HFF-Myc (cell line): Measurements from ENCODE around the gene HAX1.

Experiments
- DNase-seq: peaks from one replicate; pipeline ENCODE4 v3.0.0-alpha.2; 2011; ENCODE audit warnings: low read depth; ENCODE audit errors: extremely low read depth
- H3K4me3 ChIP-seq: replicated peaks from 2 replicates; pipeline ENCODE4 v1.5.1; 2011; ENCODE audit warnings: low read depth, mild to moderate bottlenecking, control low read depth, low read length
- CTCF ChIP-seq: IDR thresholded peaks from 2 replicates; pipeline ENCODE4 v1.5.1; 2012; ENCODE audit warnings: mild to moderate bottlenecking, low read depth, low read length, control low read depth; ENCODE audit errors: missing control alignments

Gene HAX1

GRCh38 chr1:154260127-154260526, 12.3 kb upstream of the HAX1 start:
- DNase-seq, result no peak
- no peak for TF ChIP-seq CTCF
- H3K4me3 ChIP-seq, result no peak overlapping the region

- no peak for TF ChIP-seq CTCF
- H3K4me3 ChIP-seq, result no peak overlapping the region
- DNase-seq, result no peak
These were observed 8.7 kb upstream of the HAX1 start for GRCh38 chr1:154263465-154264332.

- no peak for DNase-seq
- no peak overlapping the region for H3K4me3 ChIP-seq
- no peak for TF ChIP-seq CTCF
These were observed 8.0 kb upstream of the HAX1 start for GRCh38 chr1:154264454-154264853.

- no peak for DNase-seq
- TF ChIP-seq CTCF, result no peak
- no peak overlapping the region for H3K4me3 ChIP-seq
These were observed 6.8 kb upstream of the HAX1 start for GRCh38 chr1:154265586-154265985.

GRCh38 chr1:154270833-154271232, 1.6 kb upstream of the HAX1 start:
- no peak for TF ChIP-seq CTCF
- DNase-seq, result no peak
- no peak overlapping the region for H3K4me3 ChIP-seq

GRCh38 chr1:154272999-154273563, 652 bp downstream of the HAX1 start:
- DNase-seq, result no peak
- H3K4me3 ChIP-seq, result peak overlapping the region; percentile 100
- TF ChIP-seq CTCF, result no peak
